ENCODE results near the gene USP40. TPM values are rescaled to one million over a fixed set of nuclear protein-coding genes. Genes with fewer than 3 reads are reported as not detected.

Gene USP40
- total RNA-seq, 1 experiment from 2014 or later = 20.4 TPM

DNA sequence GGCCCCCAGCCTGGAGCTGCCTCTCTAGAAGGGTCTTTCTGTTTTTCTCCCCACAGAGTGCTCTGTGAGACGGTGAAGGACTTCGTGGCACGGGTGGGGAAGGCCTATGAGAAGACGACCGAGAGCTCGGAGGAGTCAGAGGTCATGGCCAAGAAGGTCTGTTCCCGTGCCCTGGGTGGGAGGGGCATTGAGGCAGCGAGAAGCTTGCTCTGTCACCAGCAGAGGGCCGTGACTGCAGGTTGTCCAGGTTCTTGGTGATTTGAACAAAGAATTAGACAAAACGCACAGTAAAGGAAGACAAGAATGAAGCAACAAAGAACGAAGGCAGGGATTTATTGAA, 118.4 kb downstream of the USP40 start:
- peak; percentile 59 for DNase-seq (ENCODE audit: low spot score)

GRCh38 chr2:233447506-233448219, 118.9 kb downstream of the USP40 start:
- no peak for DNase-seq (ENCODE audit: low spot score)

DNA sequence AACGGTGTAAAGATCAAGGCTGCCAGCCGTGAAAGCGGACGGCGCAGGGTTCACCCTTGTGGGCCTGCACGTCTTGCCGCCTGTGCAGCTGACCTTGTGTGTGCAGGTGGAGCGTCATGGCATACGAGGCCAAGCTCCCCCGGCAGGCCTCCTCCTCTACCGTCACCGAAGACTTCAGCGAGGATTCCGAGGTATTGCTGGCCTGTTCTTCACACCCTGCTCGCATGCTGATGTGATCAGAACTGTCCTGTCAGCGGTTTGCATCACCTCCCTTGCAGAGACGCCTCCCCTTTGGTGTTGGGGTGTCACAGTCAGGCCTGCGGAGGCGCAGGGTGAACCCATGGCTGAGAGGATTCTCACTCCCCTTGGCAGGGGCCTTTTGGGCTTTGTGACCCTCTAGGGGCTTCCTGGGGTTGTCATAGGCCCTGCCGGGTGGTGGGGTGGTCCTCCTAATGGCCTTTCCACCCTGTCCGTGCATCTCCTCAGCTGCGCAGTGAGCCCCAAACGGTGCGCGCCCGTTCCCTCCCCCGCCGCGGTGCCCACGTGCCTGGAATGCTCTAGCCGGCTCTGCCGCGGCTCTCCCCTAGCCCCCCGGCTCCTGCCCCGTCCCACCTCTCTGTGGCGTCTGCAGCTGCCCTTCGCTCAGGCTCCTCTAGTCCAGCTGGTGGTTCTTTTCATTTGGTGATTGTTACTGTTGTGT, 119.8 kb downstream of the USP40 start:
- no peak for DNase-seq (ENCODE audit: low spot score)

DNA sequence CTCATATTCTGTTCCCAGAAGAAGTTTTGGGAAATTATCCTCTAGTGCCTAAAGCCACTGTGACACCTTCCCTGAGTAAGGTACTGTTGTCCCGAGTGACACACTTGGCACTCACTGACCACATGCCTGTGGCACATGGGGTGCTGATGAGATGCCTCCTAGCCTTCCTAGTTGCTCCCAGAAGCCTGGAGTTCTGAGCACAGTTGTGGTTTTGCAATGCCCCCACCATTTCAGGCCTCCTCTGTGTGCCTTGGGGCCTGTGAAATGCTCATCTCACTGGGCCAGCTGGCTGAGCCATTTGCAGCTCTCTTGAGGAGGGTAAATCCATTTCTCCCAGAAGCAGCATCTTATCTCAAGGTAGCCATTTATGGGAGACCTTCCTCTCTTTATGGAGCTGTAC, 120.5 kb downstream of the USP40 start:
- DNase-seq (ENCODE audit: low spot score) = no peak

DNA sequence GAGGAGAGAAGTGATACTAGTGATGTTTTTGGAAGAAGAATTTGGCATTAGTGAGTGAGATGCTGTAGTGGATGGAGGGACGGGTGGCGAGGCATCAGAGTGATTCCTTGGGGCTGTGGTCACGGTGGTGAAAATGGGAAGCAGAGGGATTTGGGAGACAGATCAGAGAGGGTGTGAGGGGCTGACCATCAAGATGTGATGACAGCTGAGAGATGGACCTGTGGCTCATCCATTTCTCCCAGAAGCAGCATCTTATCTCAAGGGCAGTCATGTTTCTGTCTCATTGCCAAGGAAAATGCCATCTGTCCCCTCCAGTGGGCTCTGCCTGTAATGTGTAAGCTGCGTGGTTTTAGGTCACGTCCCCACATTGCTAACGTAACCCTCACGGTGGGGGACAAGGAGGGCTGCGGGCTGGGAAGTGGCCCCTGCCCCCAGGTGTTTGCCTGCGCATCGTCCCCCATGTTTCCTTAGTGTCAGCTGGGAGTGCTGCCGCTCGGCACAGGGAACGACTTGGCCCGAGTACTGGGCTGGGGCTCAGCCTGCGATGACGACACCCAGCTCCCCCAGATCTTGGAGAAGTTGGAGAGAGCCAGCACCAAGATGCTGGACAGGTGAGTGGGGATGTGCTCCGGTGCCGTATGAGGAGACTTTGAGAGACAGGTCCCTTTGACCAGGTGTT, 121.3 kb downstream of the USP40 start:
- DNase-seq (ENCODE audit: low spot score) = no peak

DNA sequence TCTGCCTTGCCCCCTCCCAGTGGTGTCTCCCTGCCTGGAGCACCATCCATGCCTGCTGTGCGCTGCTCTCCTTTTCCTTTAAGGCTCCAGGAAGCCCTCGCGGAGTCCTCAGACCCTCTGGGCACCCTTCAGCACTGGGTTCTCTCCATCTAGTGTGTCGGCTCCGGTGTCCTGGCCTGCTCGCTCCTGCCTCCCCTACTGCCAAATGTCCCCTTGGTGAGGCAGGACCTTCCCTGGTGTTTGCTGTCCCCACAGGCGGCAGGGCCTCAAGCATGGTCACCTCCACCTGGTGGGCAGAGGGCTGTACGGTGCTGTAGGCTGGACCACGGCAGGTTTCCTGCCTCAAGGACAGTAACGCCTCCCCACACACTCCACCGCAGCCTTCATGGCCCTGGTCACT, 122.1 kb downstream of the USP40 start:
- DNase-seq (ENCODE audit: low spot score) = no peak

- DNase-seq (ENCODE audit: low spot score) = peak; percentile 94
Observed at GRCh38 chr2:233443511-233444183, 122.9 kb downstream of the USP40 start.

GRCh38 chr2:233442028-233442310, 124.6 kb downstream of the USP40 start:
- DNase-seq (ENCODE audit: low spot score) = no peak

GRCh38 chr2:233441161-233442027, 125.2 kb downstream of the USP40 start:
- no peak for DNase-seq (ENCODE audit: low spot score)

- no peak for DNase-seq (ENCODE audit: low spot score)
Observed at GRCh38 chr2:233440714-233441113, 125.9 kb downstream of the USP40 start.

GRCh38 chr2:233440314-233440713, 126.3 kb downstream of the USP40 start:
- no peak for DNase-seq (ENCODE audit: low spot score)

DNA sequence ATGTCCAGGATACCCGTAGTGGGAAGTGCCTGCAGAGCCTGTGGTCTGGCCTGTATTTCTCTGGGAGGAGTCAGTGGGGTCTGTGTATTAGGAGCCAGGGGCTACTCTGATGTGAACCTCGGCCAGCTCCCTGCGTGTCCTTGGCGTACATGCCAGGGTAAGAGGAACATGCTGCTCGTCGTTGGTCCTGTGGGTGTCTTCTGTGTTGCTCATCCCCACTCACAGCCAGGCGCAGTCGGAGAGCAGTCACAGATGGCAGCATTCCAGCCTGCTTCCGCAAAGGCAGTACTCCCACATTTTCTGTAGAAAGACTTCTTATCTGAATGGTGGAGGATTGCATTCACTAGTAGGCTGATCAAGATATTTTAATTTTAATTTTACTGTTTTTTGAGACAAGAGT, 127.4 kb downstream of the USP40 start:
- no peak for DNase-seq (ENCODE audit: low spot score)

DNA sequence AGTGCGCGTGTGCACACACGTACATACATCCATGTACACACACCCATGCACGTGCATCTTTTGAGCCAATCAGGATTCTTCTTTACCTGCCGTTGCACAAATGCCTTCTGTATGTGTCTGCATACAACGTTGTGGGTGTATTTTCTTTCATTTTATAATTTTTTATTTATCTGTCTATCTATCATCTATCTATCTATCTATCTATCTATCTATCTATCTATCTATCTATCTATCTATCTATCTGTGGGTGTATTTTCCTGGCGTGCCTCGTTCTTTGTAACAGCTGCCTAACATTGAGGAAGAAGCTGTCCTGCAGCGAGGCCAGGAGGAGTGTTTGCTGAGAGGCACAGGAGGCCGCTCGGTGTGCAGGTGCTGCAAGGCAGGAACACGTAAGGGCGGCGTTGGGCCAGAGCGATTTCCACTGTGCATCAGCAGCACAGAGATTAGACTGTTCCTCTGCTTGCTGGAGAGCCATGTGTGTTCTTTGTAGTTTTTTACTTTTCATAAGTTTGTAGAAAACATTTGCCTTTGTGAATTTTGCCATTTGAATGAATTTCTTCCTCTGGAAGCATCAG, 127.9 kb downstream of the USP40 start:
- no peak for DNase-seq (ENCODE audit: low spot score)

GRCh38 chr2:233437439-233437955, 129.1 kb downstream of the USP40 start:
- DNase-seq (ENCODE audit: low spot score) = no peak

- DNase-seq (ENCODE audit: low spot score) = no peak
Observed at GRCh38 chr2:233436691-233437438, 129.7 kb downstream of the USP40 start.

GRCh38 chr2:233436191-233436581, 130.4 kb downstream of the USP40 start:
- no peak for DNase-seq (ENCODE audit: low spot score)

DNA sequence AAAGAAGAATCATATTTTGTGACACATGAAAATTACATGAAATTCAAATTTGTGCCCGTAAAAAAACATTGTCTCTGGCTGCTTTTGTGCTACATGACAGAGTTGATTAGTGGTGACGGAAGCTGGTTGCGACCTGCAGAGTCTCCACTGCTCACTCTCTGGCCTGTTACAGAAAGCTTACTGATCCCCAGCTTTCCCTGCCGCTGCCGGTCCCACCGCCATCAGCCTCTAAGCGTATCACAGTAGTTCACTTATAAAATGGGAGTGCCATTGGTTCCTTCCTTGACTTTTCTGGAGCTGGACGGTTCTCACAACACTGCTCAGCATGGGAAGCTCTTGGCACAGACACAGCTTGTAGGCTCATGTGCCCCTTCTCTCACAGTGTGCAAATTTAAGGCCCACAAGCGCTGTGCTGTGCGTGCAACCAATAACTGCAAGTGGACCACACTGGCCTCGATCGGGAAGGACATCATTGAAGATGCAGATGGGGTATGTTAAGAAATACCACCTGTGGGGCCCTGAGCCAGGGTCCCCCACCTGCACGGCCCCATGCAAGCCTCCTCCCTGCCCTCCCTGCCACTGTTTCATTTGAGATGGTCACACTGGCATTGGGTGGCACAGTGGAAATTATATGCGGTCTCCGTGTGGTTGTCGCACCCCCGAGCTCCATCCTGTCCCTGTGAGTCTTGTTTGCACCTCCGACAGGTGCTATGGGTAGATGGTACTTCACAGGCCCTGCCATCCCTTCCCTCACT, 131.0 kb downstream of the USP40 start:
- DNase-seq (ENCODE audit: low spot score) = no peak

- DNase-seq (ENCODE audit: low spot score) = no peak
Observed at GRCh38 chr2:233434666-233435330, 131.8 kb downstream of the USP40 start.

DNA sequence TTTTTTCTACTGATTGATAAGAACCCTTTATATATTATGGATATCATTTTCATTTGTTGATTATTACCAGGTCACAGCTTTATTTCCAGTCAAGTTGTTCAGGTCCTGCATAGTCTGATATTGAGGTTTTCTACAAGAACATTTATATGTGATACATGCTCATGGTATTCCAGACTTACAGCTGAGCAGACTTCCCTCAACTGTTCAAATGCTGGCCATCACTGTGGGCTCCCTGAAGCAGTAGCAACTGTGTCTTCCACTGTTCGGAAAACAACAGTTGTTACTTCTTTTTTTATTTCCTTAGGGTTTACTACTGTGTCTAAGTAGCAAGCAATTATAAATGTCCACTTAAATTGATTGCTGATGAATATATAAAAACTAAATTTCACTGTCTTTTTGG, 132.8 kb downstream of the USP40 start:
- DNase-seq (ENCODE audit: low spot score) = no peak
